PC-9 (cell line): ENCODE data around the gene RLN2. TPM values are rescaled to one million over a fixed set of nuclear protein-coding genes. Genes with fewer than 3 reads are reported as not detected.
A peak's percentile ranks its signal among the peaks of the same experiment; 100 is the strongest.

Experiments used
- BruUV-seq: library from RNA; stranded (reverse); fragments of 400-500 nt; replicated peaks from 2 replicates; lab custom pipeline; 2021; lab: Mats Ljungman, UMichigan
- CTCF ChIA-PET: fragments of 300-600 bp; sonication (Branson Sonifier 250); formaldehyde crosslinking; loops from one replicate; lab custom pipeline; 2022; ENCODE audit warnings: antibody characterized with exemption; lab: Charles Lee
- POLR2A ChIA-PET: fragments of 300-600 bp; sonication (Branson Sonifier 250); formaldehyde crosslinking; loops from one replicate; lab custom pipeline; 2022; ENCODE audit warnings: antibody characterized with exemption; ENCODE audit not compliant: unreplicated experiment; lab: Charles Lee
- DNase-seq, 2 experiments: peaks; one replicate each; pipeline versions ENCODE4 v3.0.0 to v3.0.0-alpha.2; 2015 to 2022; ENCODE audit warnings: mixed read lengths in 1 of 2
- H2AFZ ChIP-seq: fragments of 200-600 bp; sonication (generic); 2 replicates; pipeline ENCODE4 v1.8.1; 2017; ENCODE audit warnings: antibody characterized with exemption
- H3F3A ChIP-seq: fragments of 200-600 bp; sonication (generic); 2 replicates; pipeline ENCODE4 v1.8.1; 2017; ENCODE audit warnings: antibody characterized with exemption, mild to moderate bottlenecking, low read depth; ENCODE audit not compliant: insufficient read depth
- H3K27ac ChIP-seq: fragments of 200-600 bp; sonication (generic); 2 replicates; pipeline ENCODE4 v1.6.1; 2016; ENCODE audit warnings: mixed run types
- H3K27me3 ChIP-seq: fragments of 200-600 bp; sonication (generic); 2 replicates; pipeline ENCODE4 v1.6.1; 2016; ENCODE audit warnings: low read depth, mixed run types; ENCODE audit not compliant: insufficient read depth
- H3K36me3 ChIP-seq: fragments of 200-600 bp; sonication (generic); 2 replicates; pipeline ENCODE4 v1.6.1; 2016; ENCODE audit warnings: low read depth, mixed run types
- H3K4me1 ChIP-seq: fragments of 200-600 bp; sonication (generic); replicated peaks from 2 replicates; pipeline ENCODE4 v1.6.1; 2016; ENCODE audit warnings: mixed run types; ENCODE audit not compliant: insufficient read depth
- H3K4me2 ChIP-seq: fragments of 200-600 bp; sonication (generic); 2 replicates; pipeline ENCODE4 v1.6.1; 2017; ENCODE audit warnings: mixed run types
- H3K4me3 ChIP-seq: fragments of 200-600 bp; sonication (generic); 2 replicates; pipeline ENCODE4 v1.6.1; 2016; ENCODE audit warnings: mixed run types
- H3K79me2 ChIP-seq: fragments of 200-600 bp; sonication (generic); 2 replicates; pipeline ENCODE4 v1.6.1; 2017; ENCODE audit warnings: low read depth, mixed run types
- H3K9me2 ChIP-seq: fragments of 200-600 bp; sonication (generic); 2 replicates; pipeline ENCODE4 v1.8.1; 2017; ENCODE audit warnings: mild to moderate bottlenecking; ENCODE audit not compliant: insufficient read depth
- H3K9me3 ChIP-seq: fragments of 200-600 bp; sonication (generic); 2 replicates; pipeline ENCODE4 v1.8.1; 2016; ENCODE audit warnings: low read depth; ENCODE audit not compliant: insufficient read depth
- H4K20me1 ChIP-seq: fragments of 200-600 bp; sonication (generic); 2 replicates; pipeline ENCODE4 v1.8.1; 2017; ENCODE audit not compliant: insufficient read depth
- CTCF ChIP-seq: fragments of 200-600 bp; sonication (generic); conservative IDR thresholded peaks from 2 replicates; pipeline ENCODE4 v1.6.1; 2017; ENCODE audit warnings: mixed run types, antibody characterized with exemption, mild to moderate bottlenecking, moderate library complexity
- EZH2 ChIP-seq: fragments of 200-600 bp; sonication (generic); IDR thresholded peaks from 2 replicates; pipeline ENCODE4 v1.8.0; 2017; ENCODE audit warnings: antibody characterized with exemption, low read depth
- intact Hi-C: fragments of 100-400 bp; cut with micrococcal nuclease; formaldehyde crosslinking; loops from one replicate; pipeline ENCODE4 v1.10.0; 2022; ENCODE audit not compliant: unreplicated experiment
- total RNA-seq: library from RNA; stranded (reverse); gene quantifications from 2 replicates; pipeline ENCODE4 v1.2.3, GENCODE V29; 2021

The RLN2 gene
- total RNA-seq, 1 experiment from 2014 or later, result 2.9 TPM

- no peak overlapping the region for H3K4me3 ChIP-seq
- no peaks in the 10 kb centered on the region for H3K27me3 ChIP-seq
- no peak for DNase-seq
- H3K27ac ChIP-seq, result no peak overlapping the region
- H2AFZ ChIP-seq, result no peak overlapping the region
- H4K20me1 ChIP-seq, result no peaks in the 10 kb centered on the region
- no TSS peak for BruUV-seq
- H3K4me2 ChIP-seq, result no peak overlapping the region
- H3F3A ChIP-seq, result no peaks in the 10 kb centered on the region
- intact Hi-C loops, result no loop called here
- H3K79me2 ChIP-seq, result no peaks in the 10 kb centered on the region
- POLR2A ChIA-PET, result no interaction called here
- no peaks in the 10 kb centered on the region for H3K9me2 ChIP-seq
- H3K36me3 ChIP-seq, result no peaks in the 10 kb centered on the region
- CTCF ChIA-PET, result no interaction called here
- H3K4me1 ChIP-seq, result no peaks in the 10 kb centered on the region
- no peaks in the 10 kb centered on the region for H3K9me3 ChIP-seq
- TF ChIP-seq CTCF (no peak), EZH2 (no peak)
Observed at GRCh38 chr9:5274770-5275169, 29.7 kb downstream of the RLN2 start.

- Histone ChIP-seq H2AFZ (no peak overlapping the region), H3K4me1 (peaks cover 8% of the 10 kb centered on the region; the same call in 1 of the 2 replicates), H3K79me2 (no peaks in the 10 kb centered on the region), H3K4me3 (no peak overlapping the region), H3K27ac (peak overlapping the region; percentile 41; the same call in 1 of the 2 replicates), H3K9me2 (no peaks in the 10 kb centered on the region), H3F3A (0 out of 2 replicates have a peak, but pooled peaks cover 5% of the 10 kb centered on the region), H4K20me1 (no peaks in the 10 kb centered on the region), H3K27me3 (no peaks in the 10 kb centered on the region), H3K4me2 (peak overlapping the region; percentile 42), H3K9me3 (no peaks in the 10 kb centered on the region; the same call in 1 of the 2 replicates), H3K36me3 (no peaks in the 10 kb centered on the region)
- ChIA-PET POLR2A (no interaction called here), CTCF (no interaction called here)
- intact Hi-C loops, result no loop called here
- no TSS peak for BruUV-seq
- TF ChIP-seq EZH2, result no peak
- no peak for TF ChIP-seq CTCF
- peak; percentile 22 to 33 for DNase-seq
Observed at GRCh38 chr9:5269249-5269715, 35.2 kb downstream of the RLN2 start.

- Histone ChIP-seq H3K4me3 (no peak overlapping the region), H3K4me1 (peaks cover 8% of the 10 kb centered on the region; the same call in 1 of the 2 replicates), H3K4me2 (no peak overlapping the region), H3K36me3 (no peaks in the 10 kb centered on the region), H3F3A (0 out of 2 replicates have a peak, but pooled peaks cover 5% of the 10 kb centered on the region), H3K27ac (no peak overlapping the region), H3K9me3 (no peaks in the 10 kb centered on the region; the same call in 1 of the 2 replicates), H4K20me1 (no peaks in the 10 kb centered on the region), H3K27me3 (no peaks in the 10 kb centered on the region), H3K79me2 (no peaks in the 10 kb centered on the region), H2AFZ (no peak overlapping the region), H3K9me2 (no peaks in the 10 kb centered on the region)
- DNase-seq, result no peak
- CTCF ChIA-PET, result no interaction called here
- POLR2A ChIA-PET, result no interaction called here
- intact Hi-C loops, result no loop called here
- BruUV-seq, result no TSS peak
- no peak for TF ChIP-seq CTCF
- TF ChIP-seq EZH2, result no peak
Observed at GRCh38 chr9:5265939-5266338, 38.6 kb downstream of the RLN2 start.
